Left ventricle myocardium inferior (tissue), 1 donor: ENCODE measurements around the gene RAPGEF6. TPM values are rescaled to one million over a fixed set of nuclear protein-coding genes. Genes with fewer than 3 reads are reported as not detected.

Experiments used
- DNase-seq: peaks from one replicate; pipeline ENCODE4 v3.0.0-alpha.2; 2020
- H3K27ac ChIP-seq: fragments of 200-600 bp; replicated peaks from 2 replicates; pipeline ENCODE4 v1.8.0; 2021
- H3K27me3 ChIP-seq: fragments of 200-600 bp; 2 replicates; pipeline ENCODE4 v1.8.0; 2021; ENCODE audit warnings: low read depth
- H3K36me3 ChIP-seq: fragments of 200-600 bp; 2 replicates; pipeline ENCODE4 v1.8.0; 2021
- H3K4me1 ChIP-seq: fragments of 200-600 bp; 2 replicates; pipeline ENCODE4 v1.8.0; 2021
- H3K4me3 ChIP-seq: fragments of 200-600 bp; 2 replicates; pipeline ENCODE4 v1.8.0; 2021; ENCODE audit warnings: mild to moderate bottlenecking, moderate library complexity
- H3K9me3 ChIP-seq: fragments of 200-600 bp; replicated peaks from 2 replicates; pipeline ENCODE4 v1.8.0; 2021
- intact Hi-C: fragments of 100-400 bp; cut with micrococcal nuclease; formaldehyde crosslinking; loops from one replicate; pipeline ENCODE4 v1.11.0; 2022
- total RNA-seq: library from RNA; stranded (reverse); fragmentation: NEBNext Ultra II Directional; extraction: Animal tissue kit (Norgen Biotek cat#: 25700); gene quantifications from one replicate; pipeline ENCODE4 v1.2.1, GENCODE V29; 2021
- TF ChIP-seq, protein P1 (sequence below): fragments of 200-600 bp; IDR thresholded peaks from 2 replicates; pipeline ENCODE4 v1.8.0; 2021; ENCODE audit warnings: antibody characterized with exemption, mild to moderate bottlenecking, borderline replicate concordance
- donor health status: DM: no; HTN: yes; CAD: no; lungs with severe emphysema.

Gene RAPGEF6
- total RNA-seq, 1 donor from 2014 or later: 9.6 TPM

- Histone ChIP-seq H3K4me1 (peaks cover 25% of the 10 kb centered on the region), H3K27me3 (no peaks in the 10 kb centered on the region), H3K36me3 (no peaks in the 10 kb centered on the region), H3K27ac (no peak overlapping the region), H3K9me3 (no peaks in the 10 kb centered on the region), H3K4me3 (no peak overlapping the region)
- intact Hi-C loops: no loop called here
- TF ChIP-seq, protein P1, sequence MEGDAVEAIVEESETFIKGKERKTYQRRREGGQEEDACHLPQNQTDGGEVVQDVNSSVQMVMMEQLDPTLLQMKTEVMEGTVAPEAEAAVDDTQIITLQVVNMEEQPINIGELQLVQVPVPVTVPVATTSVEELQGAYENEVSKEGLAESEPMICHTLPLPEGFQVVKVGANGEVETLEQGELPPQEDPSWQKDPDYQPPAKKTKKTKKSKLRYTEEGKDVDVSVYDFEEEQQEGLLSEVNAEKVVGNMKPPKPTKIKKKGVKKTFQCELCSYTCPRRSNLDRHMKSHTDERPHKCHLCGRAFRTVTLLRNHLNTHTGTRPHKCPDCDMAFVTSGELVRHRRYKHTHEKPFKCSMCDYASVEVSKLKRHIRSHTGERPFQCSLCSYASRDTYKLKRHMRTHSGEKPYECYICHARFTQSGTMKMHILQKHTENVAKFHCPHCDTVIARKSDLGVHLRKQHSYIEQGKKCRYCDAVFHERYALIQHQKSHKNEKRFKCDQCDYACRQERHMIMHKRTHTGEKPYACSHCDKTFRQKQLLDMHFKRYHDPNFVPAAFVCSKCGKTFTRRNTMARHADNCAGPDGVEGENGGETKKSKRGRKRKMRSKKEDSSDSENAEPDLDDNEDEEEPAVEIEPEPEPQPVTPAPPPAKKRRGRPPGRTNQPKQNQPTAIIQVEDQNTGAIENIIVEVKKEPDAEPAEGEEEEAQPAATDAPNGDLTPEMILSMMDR: no peak
- no peak for DNase-seq
These were observed 96.8 kb downstream of the RAPGEF6 start for GRCh38 chr5:131538177-131538593.

DNA sequence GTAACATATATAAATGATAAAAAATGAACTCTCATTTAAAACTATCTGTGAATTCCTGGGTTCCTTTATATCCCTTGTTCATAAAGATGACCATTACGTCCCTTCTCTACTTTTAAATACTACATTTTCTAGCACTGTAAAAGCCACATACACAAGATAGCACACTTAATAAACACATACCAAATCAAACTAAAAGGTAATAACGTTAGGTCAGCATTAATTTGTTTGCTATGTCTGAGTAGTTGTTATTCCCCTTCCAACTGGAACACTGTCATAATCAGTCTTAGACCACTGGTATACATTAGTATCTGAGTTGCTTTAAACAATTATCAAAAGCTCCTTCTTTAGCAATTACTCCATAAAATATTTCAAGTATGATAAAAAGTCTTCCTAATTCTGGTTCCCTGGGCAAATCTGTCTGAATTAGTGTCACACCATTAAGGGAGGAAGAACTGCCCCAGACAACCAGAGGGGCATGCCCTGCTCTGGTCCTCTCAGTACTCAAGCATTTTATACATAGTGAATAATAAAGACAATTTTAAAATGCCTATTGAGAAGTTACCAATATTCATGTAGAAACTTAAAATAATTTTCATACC is 98.1 kb downstream of the RAPGEF6 start:
- Histone ChIP-seq H3K27me3 (no peaks in the 10 kb centered on the region), H3K9me3 (no peaks in the 10 kb centered on the region), H3K4me1 (peaks cover 33% of the 10 kb centered on the region), H3K27ac (no peak overlapping the region), H3K4me3 (no peak overlapping the region), H3K36me3 (no peaks in the 10 kb centered on the region)
- TF ChIP-seq, protein P1: no peak
- intact Hi-C loops: no loop called here
- no peak for DNase-seq

GRCh38 chr5:131536211-131536826 is 98.7 kb downstream of the RAPGEF6 start:
- Histone ChIP-seq H3K9me3 (no peaks in the 10 kb centered on the region), H3K4me1 (peaks cover 39% of the 10 kb centered on the region), H3K27me3 (no peaks in the 10 kb centered on the region), H3K27ac (no peak overlapping the region), H3K36me3 (no peaks in the 10 kb centered on the region), H3K4me3 (no peak overlapping the region)
- intact Hi-C loops: no loop called here
- TF ChIP-seq, protein P1: no peak
- DNase-seq: no peak

- Histone ChIP-seq H3K36me3 (no peaks in the 10 kb centered on the region), H3K27me3 (no peaks in the 10 kb centered on the region), H3K27ac (peak overlapping the region; percentile 11), H3K4me1 (peaks cover 48% of the 10 kb centered on the region), H3K4me3 (no peak overlapping the region), H3K9me3 (no peaks in the 10 kb centered on the region)
- DNase-seq: no peak
- TF ChIP-seq, protein P1: no peak
- intact Hi-C loops: no loop called here
These were observed 100.1 kb downstream of the RAPGEF6 start for GRCh38 chr5:131534974-131535373.

- TF ChIP-seq, protein P1: peak; percentile 37
- Histone ChIP-seq H3K9me3 (no peaks in the 10 kb centered on the region), H3K4me1 (peaks cover 48% of the 10 kb centered on the region), H3K27me3 (no peaks in the 10 kb centered on the region), H3K4me3 (no peak overlapping the region), H3K36me3 (no peaks in the 10 kb centered on the region), H3K27ac (no peak overlapping the region)
- intact Hi-C loops: no loop called here
- DNase-seq: no peak
These were observed 101.2 kb downstream of the RAPGEF6 start for GRCh38 chr5:131533836-131534235.
